Measurements from ENCODE around the gene JMJD7. TPM values are rescaled to one million over a fixed set of nuclear protein-coding genes. Genes with fewer than 3 reads are reported as not detected.

JMJD7 gene
- total and polyA plus RNA-seq, 9 of the 15 experiments (the other 6 are each of a cell fraction or from before 2014, with no cell fraction given), result 1.2 to 13.9 (median 6.1) TPM

DNA sequence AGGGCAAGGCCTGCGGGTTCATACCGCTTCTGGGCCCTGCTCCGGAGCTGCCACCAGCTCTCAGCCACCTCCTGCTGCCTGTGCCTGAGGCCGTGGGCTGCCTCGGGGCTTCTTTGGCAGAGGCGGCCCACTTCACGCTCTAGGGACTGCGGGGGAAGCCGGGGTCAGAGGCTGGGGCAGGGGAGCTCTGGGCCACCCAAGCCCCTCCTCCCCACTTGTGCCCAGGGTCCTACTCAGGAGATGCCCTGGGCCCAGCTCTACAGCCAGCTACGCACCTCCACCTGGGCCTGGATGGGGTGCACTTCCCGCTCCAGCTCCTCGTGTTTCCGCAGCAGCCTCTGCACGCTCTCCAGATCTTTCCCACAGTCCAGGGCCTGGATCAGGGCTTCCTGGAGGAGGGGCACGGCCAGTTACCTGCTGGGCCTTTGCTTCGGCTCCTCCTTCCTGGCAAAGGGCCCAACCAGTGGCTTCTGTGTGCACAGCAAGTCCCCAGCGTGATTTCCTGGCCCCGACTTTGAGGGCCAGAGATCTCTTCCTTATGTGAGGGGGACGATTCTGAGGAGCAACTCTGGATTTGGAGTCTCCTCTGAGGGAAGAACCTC lies 34.7 kb downstream of the JMJD7 start:
- FAIRE-seq (no peak), ATAC-seq (no peak), DNase-seq (ENCODE audit: extremely low read depth in 1 of 4, low spot score in 3 of 4) (no peak)
- 4% methylated on average over 18 of the region's 19 CpGs for WGBS (ENCODE audit: insufficient coverage, low coverage, missing lambda C conversion rate)
- intact Hi-C loops (cut with micrococcal nuclease), result no loop called here
- Histone ChIP-seq H3K27ac (ENCODE audit: extremely low read depth, low read depth, low read length) (no peak overlapping the region), H3K4me1 (replicated peaks in 1 of 2; ENCODE audit: control insufficient read depth in 2 of 2, insufficient read depth in 2 of 2, low read length in 2 of 2) (peaks cover 0 to 44% of the 10 kb centered on the region in 2 experiments; a peak in 2 of 5 replicates), H3K4me3 (no peak overlapping the region), H3K9ac (ENCODE audit: insufficient read depth in 1 of 2, low read depth in 2 of 2, low read length in 2 of 2) (no peak overlapping the region), H3K27me3 (ENCODE audit: control insufficient read depth in 2 of 2, insufficient read depth in 2 of 2, low read length in 2 of 2) (peaks cover 49 to 92% of the 10 kb centered on the region in 2 experiments), H2AFZ (ENCODE audit: low read depth, low read length) (no peak overlapping the region), H4K20me1 (replicated peaks; ENCODE audit: control insufficient read depth, insufficient read depth, low read length) (peaks cover 10% of the 10 kb centered on the region), H3K36me3 (ENCODE audit: control insufficient read depth, insufficient read depth, low read length) (no peaks in the 10 kb centered on the region), H3K79me2 (ENCODE audit: control insufficient read depth, insufficient read depth, low read length) (no peaks in the 10 kb centered on the region), H3K9me3 (replicated peaks; ENCODE audit: control insufficient read depth, insufficient read depth, low read depth, low read length) (no peaks in the 10 kb centered on the region; the same call in 1 of the 2 replicates), H3K9me1 (ENCODE audit: control insufficient read depth, insufficient read depth, low read length) (no peaks in the 10 kb centered on the region), H3K4me2 (ENCODE audit: insufficient read depth, low read length) (no peak overlapping the region)
- BruUV-seq (replicated peaks), result no TSS peak
- ChIA-PET POLR2A (interaction anchor here (0.7 to 1.1 kb wide), 2 partner anchors 10 to 16 kb away, joined by 3 read pairs; no protein-coding TSS in a partner anchor), CTCF (ENCODE audit: low intra/inter-chr PET ratio) (interaction anchor here (0.6 kb wide), 1 partner anchor 200 kb away, joined by 3 read pairs; no protein-coding TSS in a partner anchor)
- in situ Hi-C loops (cut with MboI), result no loop called here
- TF ChIP-seq ZZZ3 (IDR thresholded peaks at IDR 0.05), result no peak
- no peak for TF ChIP-seq GABPA (tag; conservative IDR thresholded peaks at IDR 0.05; ENCODE audit: low read depth)
- 0 out of 2 replicates have a peak, but pooled peaks have one; percentile 16 for TF ChIP-seq NFIC (IDR thresholded peaks at IDR 0.05)
- no peak for TF ChIP-seq IFI16 (CRISPR knock-in tag; IDR thresholded peaks at IDR 0.05)
- TF ChIP-seq ZNF586 (CRISPR knock-in tag; conservative IDR thresholded peaks at IDR 0.05), result no peak
